Measurements from ENCODE around the gene ZNF385B.

The ZNF385B gene

DNA sequence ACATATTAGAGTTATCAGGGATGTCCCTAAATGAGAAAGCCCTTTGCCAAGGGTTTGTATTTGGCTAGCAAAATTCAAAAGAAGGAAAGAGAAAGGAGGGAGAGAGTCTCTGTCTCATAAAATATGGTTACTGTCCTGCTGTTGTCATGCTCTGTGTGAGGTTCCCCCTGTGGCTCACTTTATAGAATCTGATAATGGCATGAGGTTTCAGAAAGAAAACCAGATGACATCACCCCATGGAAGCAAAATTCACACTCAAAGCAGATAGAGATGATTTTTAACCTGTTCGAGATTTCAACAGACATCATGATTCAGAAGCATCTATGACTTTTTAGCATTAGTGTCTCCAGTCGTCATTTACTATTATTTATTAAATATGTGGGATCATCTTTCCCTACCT, 431.8 kb downstream of the ZNF385B start:
- DNase-seq, result no peak

GRCh38 chr2:179429060-179429471, 432.3 kb downstream of the ZNF385B start:
- no peak for DNase-seq

DNA sequence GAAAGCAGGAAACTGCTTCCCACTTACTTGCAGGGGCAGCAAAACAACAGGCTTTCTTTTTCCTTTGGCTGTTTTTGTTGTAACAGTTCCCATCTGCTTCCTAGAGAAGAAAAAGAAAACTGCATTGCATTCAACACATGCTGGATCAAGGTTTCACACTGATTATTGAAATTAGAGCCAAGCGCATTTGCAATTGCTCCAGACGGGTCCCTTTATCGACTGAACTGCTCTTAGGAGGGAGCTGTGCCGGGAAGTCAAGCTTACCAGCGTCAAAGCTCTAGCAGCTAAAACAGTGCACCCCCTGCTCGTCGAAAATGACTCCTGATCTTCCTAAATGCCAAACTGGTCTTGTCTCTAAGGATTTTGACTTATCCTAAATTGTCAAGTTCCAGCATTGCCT, 432.8 kb downstream of the ZNF385B start:
- no peak for DNase-seq

GRCh38 chr2:179427065-179427464, 434.3 kb downstream of the ZNF385B start:
- DNase-seq, result no peak

GRCh38 chr2:179424571-179424970, 436.8 kb downstream of the ZNF385B start:
- no peak for DNase-seq

DNA sequence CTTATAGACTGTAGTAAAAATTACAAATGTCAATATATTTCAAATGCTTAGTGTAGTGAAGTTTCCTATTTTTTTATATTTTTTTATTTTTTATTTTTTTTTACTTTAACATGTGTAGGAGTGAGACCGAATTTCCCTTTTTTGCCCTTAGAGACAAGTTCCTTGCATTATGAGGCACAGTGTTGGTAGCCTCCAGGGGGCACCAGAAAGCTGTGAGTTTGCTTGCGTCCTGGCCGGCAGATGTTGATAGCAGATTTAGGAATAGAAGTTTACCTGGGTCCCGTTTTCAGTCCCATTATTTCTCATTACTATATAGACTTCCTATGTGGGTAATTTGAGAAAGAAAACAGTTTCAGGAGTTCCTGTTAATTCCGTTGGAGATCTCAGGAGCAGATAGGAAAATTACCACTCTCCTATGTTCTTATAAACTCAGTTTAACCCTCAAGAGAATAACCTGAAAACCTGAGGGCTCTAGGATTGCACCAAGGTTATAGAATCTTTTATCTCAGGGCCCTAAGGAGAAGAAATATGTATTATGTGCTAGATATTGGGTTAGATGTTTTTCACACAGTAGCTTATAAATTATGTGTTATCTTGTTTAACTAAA, 439.3 kb downstream of the ZNF385B start:
- DNase-seq, result peak; percentile 88 to 91

- DNase-seq, result no peak
Measured at GRCh38 chr2:179417436-179417949, 443.9 kb downstream of the ZNF385B start.

- no peak for DNase-seq
Measured at GRCh38 chr2:179412112-179412511, 449.3 kb downstream of the ZNF385B start.

DNA sequence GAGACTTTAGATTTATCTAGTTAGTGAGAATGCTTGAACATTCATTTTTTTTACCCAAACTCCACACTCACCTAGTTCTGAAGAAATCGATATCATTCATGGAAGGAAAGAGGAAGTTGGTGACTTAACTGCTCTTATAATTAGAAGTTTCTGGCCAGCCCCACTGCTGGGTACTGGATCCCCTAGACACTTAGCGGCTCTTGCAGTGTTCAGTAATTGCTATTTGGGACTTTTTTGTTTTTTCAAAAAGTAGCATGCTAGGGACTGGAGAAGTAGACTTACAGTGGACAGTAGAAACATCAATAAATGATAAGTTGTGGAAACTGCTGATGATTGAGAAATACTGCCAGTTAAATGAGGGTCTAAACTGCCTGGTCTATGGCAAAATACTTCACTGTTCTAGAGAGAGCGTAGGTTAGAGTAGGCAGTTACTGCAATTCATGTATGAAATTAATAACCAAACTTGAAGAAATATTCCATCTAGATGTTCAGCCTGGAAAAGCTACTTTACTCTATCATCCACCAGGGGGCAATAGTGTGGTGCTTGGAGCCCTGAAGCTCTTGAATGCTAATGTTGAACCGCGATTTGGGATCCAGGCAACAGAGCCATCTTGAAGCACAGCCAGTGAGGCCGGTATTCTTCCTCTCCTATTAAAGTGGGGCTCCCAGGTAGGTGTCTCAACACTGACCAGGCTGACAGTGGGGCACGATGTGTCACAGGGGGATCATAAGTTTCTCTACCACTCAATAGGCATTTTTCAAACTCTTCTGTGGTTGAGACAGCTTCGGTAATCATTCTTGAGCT, 450.7 kb downstream of the ZNF385B start:
- peak; percentile 63 to 71 for DNase-seq

GRCh38 chr2:179403624-179404023, 457.8 kb downstream of the ZNF385B start:
- no peak for DNase-seq

- DNase-seq, result no peak
Measured at GRCh38 chr2:179393481-179393880, 467.9 kb downstream of the ZNF385B start.

Data from Kasumi-1 (cell line).